Stimulated activated memory B cell treated with anti-CD40 and anti-IgM and Interleukin-4, amounts not matched to agents 10 μg/mL and 1 μg/mL and 100 μg/mL, for 72 hours (primary cell): ENCODE measurements around the gene ARL5C.
"Not testable (repeated sequence)": the region's sequence is repeated elsewhere in the genome, so short reads cannot be mapped to it uniquely, and the experiment has no call there.

Experiments used
- ATAC-seq: fragments of 150-1000 bp; cut with Tn5 transposase; 2 replicates; pipeline ENCODE4 v1.10.0; 2021
- H3K27ac Mint-ChIP-seq: one replicate; pipeline ENCODE4 v1.8.0; 2022; ENCODE audit warnings: mild to moderate bottlenecking, mixed read lengths
- H3K27me3 Mint-ChIP-seq: one replicate; pipeline ENCODE4 v1.8.0; 2022; ENCODE audit warnings: mixed read lengths
- H3K36me3 Mint-ChIP-seq: one replicate; pipeline ENCODE4 v1.8.0; 2022; ENCODE audit warnings: mixed read lengths
- H3K4me1 Mint-ChIP-seq: one replicate; pipeline ENCODE4 v1.8.0; 2022; ENCODE audit warnings: mixed read lengths
- H3K4me3 Mint-ChIP-seq: one replicate; pipeline ENCODE4 v1.8.0; 2022; ENCODE audit warnings: mild to moderate bottlenecking, moderate library complexity, mixed read lengths
- H3K9me3 Mint-ChIP-seq: one replicate; pipeline ENCODE4 v1.8.0; 2022; ENCODE audit warnings: mixed read lengths

ARL5C gene

GRCh38 chr17:39144416-39144840 is 21.5 kb downstream of the ARL5C start:
- peaks cover 3% of the 10 kb centered on the region for H3K4me1 Mint-ChIP-seq
- no peak for ATAC-seq
- H3K27ac Mint-ChIP-seq = no peak overlapping the region
- H3K36me3 Mint-ChIP-seq = no peaks in the 10 kb centered on the region
- H3K4me3 Mint-ChIP-seq = no peak overlapping the region
- H3K27me3 Mint-ChIP-seq = peaks cover 36% of the 10 kb centered on the region
- no peaks in the 10 kb centered on the region for H3K9me3 Mint-ChIP-seq

- no peaks in the 10 kb centered on the region for H3K9me3 Mint-ChIP-seq
- H3K27ac Mint-ChIP-seq = no peak overlapping the region
- H3K27me3 Mint-ChIP-seq = peaks cover 28% of the 10 kb centered on the region
- H3K4me1 Mint-ChIP-seq = peaks cover 11% of the 10 kb centered on the region
- no peaks in the 10 kb centered on the region for H3K36me3 Mint-ChIP-seq
- H3K4me3 Mint-ChIP-seq = no peak overlapping the region
- ATAC-seq = no peak
Observed at GRCh38 chr17:39143552-39144093, 22.3 kb downstream of the ARL5C start.

DNA sequence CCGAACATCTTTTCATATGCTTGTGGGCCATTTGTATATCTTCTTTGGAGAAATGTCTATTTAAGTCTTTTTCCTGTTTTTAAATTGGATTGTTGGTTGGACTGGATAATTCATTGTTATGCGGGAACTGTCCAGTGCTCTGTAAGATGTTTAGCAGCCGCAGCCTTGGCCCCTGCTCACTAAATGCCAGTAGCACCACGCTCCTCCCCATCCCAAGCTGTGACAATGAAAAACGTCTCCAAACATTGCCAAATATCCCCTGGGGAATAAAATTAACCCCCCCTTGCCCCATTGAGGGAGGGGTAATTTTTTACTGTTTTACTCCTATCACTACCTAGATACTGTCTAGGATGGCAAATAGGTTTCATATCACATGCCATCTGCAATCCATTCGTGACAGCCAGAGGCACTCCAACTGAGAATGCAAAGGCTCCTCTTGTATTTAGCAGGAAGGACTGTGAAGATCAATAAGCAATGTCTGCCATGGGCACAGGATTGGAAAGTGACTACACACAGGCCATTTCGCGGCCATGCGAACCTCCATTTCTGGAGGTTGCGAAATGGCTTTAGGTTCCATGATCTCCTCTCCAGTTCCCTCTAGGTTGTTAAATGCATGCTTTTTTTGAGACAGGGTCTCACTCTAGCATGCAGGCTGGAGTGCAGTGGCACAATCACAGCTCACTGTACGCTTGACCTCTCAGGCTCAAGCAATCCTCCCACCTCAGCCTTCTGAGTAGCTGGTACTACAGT is 23.9 kb downstream of the ARL5C start:
- Mint-ChIP-seq H3K27me3 (peaks cover 16% of the 10 kb centered on the region), H3K9me3 (no peaks in the 10 kb centered on the region), H3K4me1 (peaks cover 15% of the 10 kb centered on the region), H3K36me3 (no peaks in the 10 kb centered on the region), H3K4me3 (no peak overlapping the region), H3K27ac (no peak overlapping the region)
- no peak for ATAC-seq

DNA sequence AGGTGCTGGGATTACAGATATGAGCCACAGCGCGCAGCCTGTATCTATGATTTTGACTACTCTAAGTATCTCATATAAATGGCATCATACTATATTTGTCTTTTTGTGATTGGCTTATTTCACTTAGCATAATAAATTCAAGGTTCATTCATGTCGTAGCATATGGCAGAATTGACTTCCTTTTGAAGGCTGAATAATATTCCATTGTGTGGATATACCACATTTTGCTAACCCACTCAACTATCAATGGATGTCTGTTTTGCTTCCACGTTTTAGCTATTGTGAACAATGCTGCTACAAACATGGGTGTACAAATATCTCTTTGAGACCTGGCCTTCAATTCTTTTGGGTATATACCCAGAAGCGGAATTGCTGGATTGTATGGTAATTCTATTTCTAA is 24.7 kb downstream of the ARL5C start:
- Mint-ChIP-seq H3K4me3 (no peak overlapping the region), H3K4me1 (peaks cover 15% of the 10 kb centered on the region), H3K27me3 (peaks cover 15% of the 10 kb centered on the region), H3K9me3 (no peaks in the 10 kb centered on the region), H3K36me3 (no peaks in the 10 kb centered on the region), H3K27ac (no peak overlapping the region)
- ATAC-seq = no peak

DNA sequence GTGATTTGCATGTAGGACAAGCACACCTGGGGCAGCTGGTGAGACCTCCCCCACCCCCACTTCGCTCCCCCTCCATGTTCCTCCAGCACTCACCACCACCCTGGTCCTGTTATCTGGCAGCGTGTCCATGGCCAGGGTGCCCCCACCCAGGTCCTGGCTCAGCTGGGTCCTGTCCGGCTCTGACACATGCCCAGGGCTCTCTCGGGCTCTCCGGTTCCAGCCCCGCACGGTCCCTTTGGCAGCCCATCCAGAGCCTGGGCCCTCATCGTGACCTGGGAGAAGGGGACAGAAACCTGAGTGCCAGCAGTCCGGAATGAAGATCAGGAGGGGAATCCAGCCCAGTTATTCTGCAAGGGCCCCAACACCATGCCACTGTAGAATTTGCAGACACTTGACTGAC is 26.4 kb downstream of the ARL5C start:
- H3K4me1 Mint-ChIP-seq = peaks cover 15% of the 10 kb centered on the region

GRCh38 chr17:39139161-39139511 is 26.8 kb downstream of the ARL5C start:
- Mint-ChIP-seq H3K4me1 (peaks cover 15% of the 10 kb centered on the region), H3K36me3 (no peaks in the 10 kb centered on the region), H3K27me3 (no peaks in the 10 kb centered on the region), H3K27ac (no peak overlapping the region), H3K4me3 (no peak overlapping the region), H3K9me3 (no peaks in the 10 kb centered on the region)
- ATAC-seq = no peak

More for the DNA sequence above, 26.4 kb downstream of the ARL5C start:
- peaks cover 2% of the 10 kb centered on the region for H3K27me3 Mint-ChIP-seq
- H3K36me3 Mint-ChIP-seq = no peaks in the 10 kb centered on the region
- peak; percentile 21 for ATAC-seq
- no peaks in the 10 kb centered on the region for H3K9me3 Mint-ChIP-seq
- H3K27ac Mint-ChIP-seq = no peak overlapping the region
- no peak overlapping the region for H3K4me3 Mint-ChIP-seq

GRCh38 chr17:39138431-39139160 is 27.4 kb downstream of the ARL5C start:
- Mint-ChIP-seq H3K27ac (no peak overlapping the region), H3K27me3 (no peaks in the 10 kb centered on the region), H3K4me1 (peaks cover 15% of the 10 kb centered on the region), H3K36me3 (no peaks in the 10 kb centered on the region), H3K4me3 (no peak overlapping the region), H3K9me3 (no peaks in the 10 kb centered on the region)
- no peak for ATAC-seq

DNA sequence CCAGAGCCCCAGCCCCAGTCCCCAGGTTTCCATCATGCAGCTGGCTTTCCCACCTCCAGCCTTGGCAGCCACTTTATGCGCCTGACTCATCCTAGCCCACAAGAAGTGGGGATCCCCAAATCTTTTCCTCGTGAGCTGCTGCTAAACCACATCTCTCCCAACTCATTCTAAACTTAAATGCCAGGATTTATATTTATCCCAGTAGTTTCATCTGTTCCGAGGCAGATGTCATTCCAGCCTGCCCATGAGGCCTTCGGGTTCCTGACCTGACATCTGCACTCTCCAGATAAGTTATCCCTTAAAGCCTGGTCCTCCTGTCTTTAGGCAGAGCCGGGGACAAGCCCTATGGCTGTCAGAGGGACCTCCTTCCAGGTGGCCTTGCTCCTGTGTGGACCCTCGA is 31.1 kb downstream of the ARL5C start:
- H3K4me3 Mint-ChIP-seq = no peak overlapping the region
- H3K36me3 Mint-ChIP-seq = no peaks in the 10 kb centered on the region
- H3K27me3 Mint-ChIP-seq = peaks cover 30% of the 10 kb centered on the region
- peaks cover 15% of the 10 kb centered on the region for H3K4me1 Mint-ChIP-seq
- no peak overlapping the region for H3K27ac Mint-ChIP-seq
- ATAC-seq = no peak
- no peaks in the 10 kb centered on the region for H3K9me3 Mint-ChIP-seq

GRCh38 chr17:39132192-39132610 is 33.8 kb downstream of the ARL5C start:
- Mint-ChIP-seq H3K36me3 (no peaks in the 10 kb centered on the region), H3K27me3 (peaks cover 39% of the 10 kb centered on the region)

DNA sequence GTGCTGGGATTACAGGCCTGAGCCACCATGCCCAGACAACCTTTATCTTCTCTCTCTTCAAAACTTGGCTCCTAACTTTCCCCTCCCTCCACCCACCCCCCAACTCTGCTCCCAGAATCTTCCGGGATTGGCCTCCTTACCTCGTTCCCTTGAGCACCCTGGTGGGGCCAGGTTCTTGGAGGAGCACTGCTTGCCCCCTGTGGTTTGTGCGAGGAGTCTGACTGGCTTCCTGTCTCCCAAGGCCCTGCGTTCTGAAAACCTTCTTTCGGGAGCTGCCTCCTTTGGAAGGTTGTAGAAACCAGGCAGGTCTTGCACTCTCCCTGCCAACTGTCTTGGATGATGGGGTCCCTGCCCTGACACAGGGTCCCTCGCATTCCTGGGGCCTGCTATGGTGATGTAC is 34.3 kb downstream of the ARL5C start:
- H3K27me3 Mint-ChIP-seq = peaks cover 39% of the 10 kb centered on the region
- no peaks in the 10 kb centered on the region for H3K4me1 Mint-ChIP-seq
- H3K36me3 Mint-ChIP-seq = no peaks in the 10 kb centered on the region
- no peak overlapping the region for H3K27ac Mint-ChIP-seq
- H3K4me3 Mint-ChIP-seq = no peak overlapping the region
- no peaks in the 10 kb centered on the region for H3K9me3 Mint-ChIP-seq
- ATAC-seq = no peak

More at GRCh38 chr17:39132192-39132610, 33.8 kb downstream of the ARL5C start:
- Mint-ChIP-seq H3K9me3 (no peaks in the 10 kb centered on the region), H3K4me1 (no peaks in the 10 kb centered on the region), H3K4me3 (no peak overlapping the region), H3K27ac (no peak overlapping the region)
- ATAC-seq = no peak

DNA sequence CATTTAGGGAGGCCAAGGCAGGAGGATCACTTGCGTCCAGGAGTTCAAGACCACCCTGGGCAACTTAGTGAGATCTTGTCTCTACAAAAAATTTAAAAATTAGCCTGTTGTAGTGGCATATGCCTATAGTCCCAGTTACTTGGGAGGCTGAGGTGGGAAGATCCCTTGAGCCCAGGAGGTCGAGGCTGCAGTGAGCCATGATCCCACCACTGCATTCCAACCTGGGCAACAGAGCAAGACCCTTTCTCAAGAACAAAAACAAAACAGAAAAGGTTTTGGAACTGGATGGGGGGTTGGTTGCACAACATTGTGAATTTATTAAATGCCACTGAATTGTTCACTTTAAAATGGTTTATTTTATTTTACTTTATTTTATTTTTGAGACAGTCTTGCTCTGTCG is 35.8 kb downstream of the ARL5C start:
- no peak overlapping the region for H3K27ac Mint-ChIP-seq
- no peaks in the 10 kb centered on the region for H3K4me1 Mint-ChIP-seq
- H3K27me3 Mint-ChIP-seq = peaks cover 39% of the 10 kb centered on the region
- no peaks in the 10 kb centered on the region for H3K9me3 Mint-ChIP-seq
- no peaks in the 10 kb centered on the region for H3K36me3 Mint-ChIP-seq
- ATAC-seq = no peak
- no peak overlapping the region for H3K4me3 Mint-ChIP-seq

DNA sequence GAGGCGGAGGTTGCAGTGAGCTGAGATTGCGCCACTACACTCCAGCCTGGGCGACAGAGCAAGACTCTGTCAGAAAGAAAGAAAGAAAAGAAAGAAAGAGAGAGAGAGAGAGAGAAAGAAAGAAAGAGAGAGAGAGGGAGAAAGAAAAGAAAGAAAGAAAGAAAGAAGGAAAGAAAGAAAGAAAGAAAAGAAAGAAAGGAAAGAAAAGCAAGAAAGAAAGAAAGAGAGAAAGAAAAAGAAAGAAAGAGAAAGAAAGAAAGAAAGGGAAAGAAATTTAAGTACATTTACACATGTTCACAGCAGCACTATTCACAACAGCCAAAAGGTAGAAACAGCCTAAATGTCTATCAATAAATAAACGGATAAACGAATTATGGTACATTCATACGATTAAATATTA is 36.4 kb downstream of the ARL5C start:
- H3K9me3 Mint-ChIP-seq, H3K36me3 Mint-ChIP-seq, H3K4me1 Mint-ChIP-seq: not testable (repeated sequence)

DNA sequence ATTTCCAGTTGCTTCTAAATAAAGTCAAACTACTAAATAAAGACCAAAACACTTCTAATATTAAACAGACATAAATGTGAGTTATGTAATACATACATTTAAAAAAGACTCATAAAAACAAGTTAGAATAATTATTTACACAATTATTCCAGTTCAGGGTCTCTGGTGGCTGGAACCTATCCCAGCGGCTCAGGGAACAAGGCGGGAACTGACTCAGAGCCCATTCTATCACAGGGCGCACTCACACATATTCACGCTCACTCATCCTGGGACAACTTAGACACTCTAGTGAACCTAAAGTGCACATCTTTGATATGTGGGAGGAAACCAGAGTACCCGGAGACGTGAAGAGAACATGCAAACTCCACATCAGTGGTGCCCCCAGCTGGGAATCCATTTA is 39.5 kb downstream of the ARL5C start:
- Mint-ChIP-seq H3K36me3 (no peaks in the 10 kb centered on the region), H3K27ac (no peak overlapping the region), H3K27me3 (peaks cover 19% of the 10 kb centered on the region), H3K9me3 (no peaks in the 10 kb centered on the region), H3K4me3 (no peak overlapping the region), H3K4me1 (no peaks in the 10 kb centered on the region)
- ATAC-seq = no peak

More for the DNA sequence above, 36.4 kb downstream of the ARL5C start:
- not testable (repeated sequence) for H3K4me3 Mint-ChIP-seq, ATAC-seq, H3K27ac Mint-ChIP-seq
- peaks cover 39% of the 10 kb centered on the region for H3K27me3 Mint-ChIP-seq

DNA sequence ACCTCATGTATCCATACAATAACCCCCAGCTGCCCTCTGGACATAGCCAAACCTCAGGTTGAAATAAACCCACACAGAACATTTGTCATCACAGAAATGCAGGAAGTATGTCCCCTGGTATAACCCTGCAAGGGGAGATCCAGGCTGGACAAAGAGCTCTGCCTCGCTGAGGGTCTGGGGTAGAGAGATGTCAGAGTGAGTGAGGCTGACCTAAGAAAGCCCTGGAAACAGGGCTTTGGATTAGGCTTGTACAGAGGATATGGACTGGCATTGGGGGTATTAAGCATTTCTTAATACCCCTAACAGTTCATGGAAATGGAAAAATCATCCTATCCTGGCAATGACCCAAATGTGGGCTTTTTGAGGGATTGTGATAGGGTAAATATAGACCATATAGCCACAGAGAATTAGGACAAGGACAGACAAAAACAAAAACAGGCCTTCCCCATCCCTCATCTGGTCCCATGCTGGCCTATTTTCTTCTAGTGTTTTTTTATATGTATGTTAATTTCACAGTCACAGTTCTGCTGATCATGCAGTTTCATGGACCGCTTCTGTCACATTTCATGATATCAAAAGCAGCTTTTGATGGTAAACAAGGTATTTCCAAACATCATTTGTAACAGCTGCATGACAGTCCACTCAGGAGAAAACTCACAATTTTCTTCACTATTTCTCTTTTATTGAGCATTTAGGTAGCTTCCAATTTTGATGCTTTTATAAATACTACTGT is 40.7 kb downstream of the ARL5C start:
- H3K4me1 Mint-ChIP-seq = no peaks in the 10 kb centered on the region
- no peak for ATAC-seq
- H3K27ac Mint-ChIP-seq = no peak overlapping the region
- no peak overlapping the region for H3K4me3 Mint-ChIP-seq
- no peaks in the 10 kb centered on the region for H3K36me3 Mint-ChIP-seq
- peaks cover 10% of the 10 kb centered on the region for H3K27me3 Mint-ChIP-seq
- no peaks in the 10 kb centered on the region for H3K9me3 Mint-ChIP-seq

- Mint-ChIP-seq H3K4me1 (peaks cover 8% of the 10 kb centered on the region), H3K27ac (no peak overlapping the region), H3K4me3 (no peak overlapping the region), H3K36me3 (no peaks in the 10 kb centered on the region), H3K9me3 (no peaks in the 10 kb centered on the region), H3K27me3 (no peaks in the 10 kb centered on the region)
- no peak for ATAC-seq
Observed at GRCh38 chr17:39123627-39124026, 42.3 kb downstream of the ARL5C start.
